Measurements from ENCODE around the gene ARL6IP5.

ARL6IP5 gene

GRCh38 chr3:69137005-69137404 lies 52.3 kb downstream of the ARL6IP5 start:
- no peak overlapping the region for H3K4me3 Mint-ChIP-seq

GRCh38 chr3:69137412-69137811 lies 52.7 kb downstream of the ARL6IP5 start:
- Mint-ChIP-seq H3K27me3 (peaks cover 3% of the 10 kb centered on the region), H3K27ac (no peak overlapping the region), H3K4me3 (no peak overlapping the region), H3K36me3 (ENCODE audit: low read depth) (no peaks in the 10 kb centered on the region), H3K4me1 (ENCODE audit: low read depth) (no peaks in the 10 kb centered on the region), H3K9me3 (peaks cover 5% of the 10 kb centered on the region)
- intact Hi-C loops (cut with micrococcal nuclease), result no loop called here

More at GRCh38 chr3:69137005-69137404, 52.3 kb downstream of the ARL6IP5 start:
- peaks cover 3% of the 10 kb centered on the region for H3K27me3 Mint-ChIP-seq
- peaks cover 7% of the 10 kb centered on the region for H3K9me3 Mint-ChIP-seq
- no peaks in the 10 kb centered on the region for H3K4me1 Mint-ChIP-seq (ENCODE audit: low read depth)
- no peaks in the 10 kb centered on the region for H3K36me3 Mint-ChIP-seq (ENCODE audit: low read depth)
- intact Hi-C loops (cut with micrococcal nuclease), result no loop called here
- no peak overlapping the region for H3K27ac Mint-ChIP-seq

- Mint-ChIP-seq H3K4me1 (ENCODE audit: low read depth) (peaks cover 14% of the 10 kb centered on the region), H3K4me3 (no peak overlapping the region), H3K9me3 (no peaks in the 10 kb centered on the region), H3K36me3 (ENCODE audit: low read depth) (no peaks in the 10 kb centered on the region), H3K27ac (no peak overlapping the region), H3K27me3 (peaks cover 3% of the 10 kb centered on the region)
- intact Hi-C loops (cut with micrococcal nuclease), result no loop called here
Measured at GRCh38 chr3:69141313-69141712, 56.6 kb downstream of the ARL6IP5 start.

GRCh38 chr3:69142090-69142489 lies 57.4 kb downstream of the ARL6IP5 start:
- intact Hi-C loops (cut with micrococcal nuclease), result no loop called here
- no peak overlapping the region for H3K4me3 Mint-ChIP-seq
- H3K36me3 Mint-ChIP-seq (ENCODE audit: low read depth), result no peaks in the 10 kb centered on the region
- H3K9me3 Mint-ChIP-seq, result no peaks in the 10 kb centered on the region
- H3K27ac Mint-ChIP-seq, result no peak overlapping the region
- no peaks in the 10 kb centered on the region for H3K27me3 Mint-ChIP-seq
- peaks cover 14% of the 10 kb centered on the region for H3K4me1 Mint-ChIP-seq (ENCODE audit: low read depth)

- no peak overlapping the region for H3K4me3 Mint-ChIP-seq
- H3K4me1 Mint-ChIP-seq (ENCODE audit: low read depth), result peaks cover 14% of the 10 kb centered on the region
- H3K9me3 Mint-ChIP-seq, result no peaks in the 10 kb centered on the region
- H3K36me3 Mint-ChIP-seq (ENCODE audit: low read depth), result no peaks in the 10 kb centered on the region
- H3K27ac Mint-ChIP-seq, result no peak overlapping the region
- H3K27me3 Mint-ChIP-seq, result no peaks in the 10 kb centered on the region
- intact Hi-C loops (cut with micrococcal nuclease), result no loop called here
Measured at GRCh38 chr3:69142797-69143454, 58.2 kb downstream of the ARL6IP5 start.

- intact Hi-C loops (cut with micrococcal nuclease), result no loop called here
- peaks cover 14% of the 10 kb centered on the region for H3K4me1 Mint-ChIP-seq (ENCODE audit: low read depth)
- H3K27ac Mint-ChIP-seq, result no peak overlapping the region
- no peaks in the 10 kb centered on the region for H3K36me3 Mint-ChIP-seq (ENCODE audit: low read depth)
- H3K4me3 Mint-ChIP-seq, result no peak overlapping the region
- no peaks in the 10 kb centered on the region for H3K9me3 Mint-ChIP-seq
- no peaks in the 10 kb centered on the region for H3K27me3 Mint-ChIP-seq
Measured at GRCh38 chr3:69143612-69144011, 58.9 kb downstream of the ARL6IP5 start.

- Mint-ChIP-seq H3K4me3 (no peak overlapping the region), H3K36me3 (ENCODE audit: low read depth) (no peaks in the 10 kb centered on the region), H3K4me1 (ENCODE audit: low read depth) (peaks cover 14% of the 10 kb centered on the region), H3K27ac (no peak overlapping the region), H3K9me3 (no peaks in the 10 kb centered on the region), H3K27me3 (no peaks in the 10 kb centered on the region)
- intact Hi-C loops (cut with micrococcal nuclease), result no loop called here
Measured at GRCh38 chr3:69144631-69145245, 60.0 kb downstream of the ARL6IP5 start.

- no peaks in the 10 kb centered on the region for H3K9me3 Mint-ChIP-seq
- intact Hi-C loops (cut with micrococcal nuclease), result no loop called here
- no peaks in the 10 kb centered on the region for H3K36me3 Mint-ChIP-seq (ENCODE audit: low read depth)
- no peaks in the 10 kb centered on the region for H3K27me3 Mint-ChIP-seq
- H3K27ac Mint-ChIP-seq, result no peak overlapping the region
- peaks cover 14% of the 10 kb centered on the region for H3K4me1 Mint-ChIP-seq (ENCODE audit: low read depth)
- H3K4me3 Mint-ChIP-seq, result no peak overlapping the region
Measured at GRCh38 chr3:69145688-69146087, 61.0 kb downstream of the ARL6IP5 start.

GRCh38 chr3:69149586-69149985 lies 64.8 kb downstream of the ARL6IP5 start:
- Mint-ChIP-seq H3K27ac (no peak overlapping the region), H3K9me3 (no peaks in the 10 kb centered on the region), H3K4me3 (no peak overlapping the region), H3K4me1 (ENCODE audit: low read depth) (peaks cover 6% of the 10 kb centered on the region), H3K36me3 (ENCODE audit: low read depth) (no peaks in the 10 kb centered on the region), H3K27me3 (peaks cover 2% of the 10 kb centered on the region)
- intact Hi-C loops (cut with micrococcal nuclease), result no loop called here

Data from dendritic cell treated with granulocyte-macrophage colony-stimulating factor and Interleukin-4, amounts not matched to agents 40 ng/mL and 50 ng/mL, for 4 days (primary cell).